ENCODE data around the gene CGB7. TPM values are rescaled to one million over a fixed set of nuclear protein-coding genes. Genes with fewer than 3 reads are reported as not detected.
"Not testable (repeated sequence)": the region's sequence is repeated elsewhere in the genome, so short reads cannot be mapped to it uniquely, and the experiment has no call there.

The CGB7 gene
- total RNA-seq, 1 experiment from 2014 or later = not detected

GRCh38 chr19:49042177-49042576 is 15.4 kb downstream of the CGB7 start:
- no peak for DNase-seq (ENCODE audit: low spot score)

DNA sequence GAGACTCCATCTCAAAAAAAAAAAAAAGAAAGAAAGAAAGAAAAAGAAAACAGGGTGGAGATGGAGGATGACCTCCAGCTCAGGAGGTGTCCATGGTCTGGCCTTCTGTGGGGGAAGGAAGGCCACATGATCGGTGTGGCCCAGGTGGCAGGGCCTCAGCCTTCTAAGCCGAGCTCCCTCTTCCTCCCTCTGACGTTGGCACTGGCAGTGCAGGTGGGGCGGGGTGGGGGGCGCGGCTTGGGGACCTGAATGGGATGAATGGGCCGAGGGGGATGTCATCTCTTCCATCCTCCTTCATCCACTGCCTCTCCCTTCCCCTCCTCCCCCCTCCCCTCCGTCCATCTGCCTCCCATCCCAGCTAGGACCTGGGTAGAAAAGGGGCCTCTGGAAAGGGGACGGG is 17.8 kb downstream of the CGB7 start:
- not testable (repeated sequence) for DNase-seq (ENCODE audit: low spot score)

GRCh38 chr19:49038557-49039276 is 18.8 kb downstream of the CGB7 start:
- peak; percentile 87 for DNase-seq (ENCODE audit: low spot score)

GRCh38 chr19:49038111-49038510 is 19.4 kb downstream of the CGB7 start:
- DNase-seq (ENCODE audit: low spot score) = not testable (repeated sequence)

GRCh38 chr19:49036815-49037214 is 20.7 kb downstream of the CGB7 start, which contains the start of gene CGB1:
TSS of gene CGB1 (minus strand) at chr19:49036895. CDS start at chr19:49036711, 184 bp downstream.
- not testable (repeated sequence) for DNase-seq (ENCODE audit: low spot score)

DNA sequence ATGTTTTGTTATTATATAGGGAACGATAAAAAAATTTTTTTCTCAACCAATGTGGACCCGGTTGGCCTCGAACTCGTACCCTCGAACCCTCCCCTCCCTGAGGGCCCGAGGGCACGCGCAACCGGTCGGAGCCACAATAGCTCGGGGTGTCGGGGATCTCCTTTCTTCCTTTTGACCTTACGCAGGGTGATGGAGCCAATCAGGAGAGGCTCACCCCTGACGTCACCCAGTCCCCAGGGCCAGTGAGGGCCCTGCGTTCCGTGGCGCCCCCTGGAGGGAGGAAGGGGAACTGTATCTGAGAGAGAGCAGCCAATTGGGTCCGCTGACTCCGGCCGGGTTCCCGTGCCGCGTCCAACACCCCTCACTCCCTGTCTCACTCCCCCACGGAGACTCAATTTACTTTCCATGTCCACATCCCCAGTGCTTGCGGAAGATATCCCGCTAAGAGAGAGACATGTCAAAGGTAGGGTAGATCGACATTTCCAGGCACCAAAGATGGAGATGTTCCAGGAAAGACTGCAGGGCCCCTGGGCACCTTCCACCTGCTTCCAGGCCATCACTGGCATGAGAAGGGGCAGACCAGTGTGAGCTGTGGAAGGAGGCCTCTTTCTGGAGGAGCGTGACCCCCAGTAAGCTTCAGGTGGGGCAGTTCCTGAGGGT is 25.8 kb downstream of the CGB7 start, which contains the start of gene CGB2:
CGB2 (plus strand) TSS at position 249 of the 660 bp plus-strand sequence; CDS start at position 455, 206 bp downstream.
- not testable (repeated sequence) for DNase-seq (ENCODE audit: low spot score)

DNA sequence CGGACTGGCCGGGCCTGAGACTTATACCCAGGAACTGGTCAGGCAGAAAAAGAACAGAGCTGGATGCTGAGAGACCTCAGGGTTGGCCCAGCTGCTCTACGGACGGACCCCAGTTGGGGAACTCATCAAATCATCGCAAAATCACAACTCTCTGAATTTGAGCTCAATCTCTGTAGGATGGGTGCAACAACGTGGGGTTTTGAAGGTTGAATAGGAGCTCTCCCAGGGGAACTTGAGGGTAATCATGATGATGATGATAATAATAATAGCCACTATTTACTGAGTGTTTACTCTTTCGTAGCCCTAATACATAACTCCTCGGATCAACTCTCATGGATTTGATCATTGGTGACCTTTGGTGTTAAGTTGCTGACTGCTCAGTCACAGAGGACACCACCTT is 27.2 kb downstream of the CGB7 start:
- not testable (repeated sequence) for DNase-seq (ENCODE audit: low spot score)

- not testable (repeated sequence) for DNase-seq (ENCODE audit: low spot score)
Observed at GRCh38 chr19:49029749-49030148, 27.8 kb downstream of the CGB7 start.

- DNase-seq (ENCODE audit: low spot score) = not testable (repeated sequence)
Observed at GRCh38 chr19:49028686-49029085, 28.9 kb downstream of the CGB7 start.

GRCh38 chr19:49025599-49025998 is 31.9 kb downstream of the CGB7 start:
- not testable (repeated sequence) for DNase-seq (ENCODE audit: low spot score)

- not testable (repeated sequence) for DNase-seq (ENCODE audit: low spot score)
Observed at GRCh38 chr19:49025088-49025487, 32.5 kb downstream of the CGB7 start.

DNA sequence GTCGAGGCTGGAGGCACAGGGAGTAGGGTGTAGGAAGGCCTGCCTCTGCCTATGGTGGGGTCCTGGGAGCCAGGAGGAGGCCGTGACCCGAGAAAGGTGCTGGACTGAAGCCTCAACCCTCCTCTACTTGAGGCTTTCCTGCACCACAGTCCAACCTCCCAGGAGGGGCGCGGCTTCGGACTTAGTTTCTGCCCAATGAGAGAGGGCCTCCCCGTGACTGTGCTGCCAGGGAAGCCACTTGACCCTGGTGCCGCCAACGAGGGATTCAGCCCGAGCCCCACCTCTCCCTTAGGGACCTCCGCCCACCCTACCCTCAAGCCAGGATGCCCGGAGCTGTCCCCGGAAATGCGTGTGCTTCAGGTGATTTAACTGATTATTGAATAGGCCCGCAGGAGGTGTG is 33.3 kb downstream of the CGB7 start, which contains the start of gene CGB3:
CGB3 (minus strand) TSS at position 101 of the 400 bp plus-strand sequence. CDS start 362 bp downstream, outside the sequence.
- DNase-seq (ENCODE audit: low spot score) = not testable (repeated sequence)

DNA sequence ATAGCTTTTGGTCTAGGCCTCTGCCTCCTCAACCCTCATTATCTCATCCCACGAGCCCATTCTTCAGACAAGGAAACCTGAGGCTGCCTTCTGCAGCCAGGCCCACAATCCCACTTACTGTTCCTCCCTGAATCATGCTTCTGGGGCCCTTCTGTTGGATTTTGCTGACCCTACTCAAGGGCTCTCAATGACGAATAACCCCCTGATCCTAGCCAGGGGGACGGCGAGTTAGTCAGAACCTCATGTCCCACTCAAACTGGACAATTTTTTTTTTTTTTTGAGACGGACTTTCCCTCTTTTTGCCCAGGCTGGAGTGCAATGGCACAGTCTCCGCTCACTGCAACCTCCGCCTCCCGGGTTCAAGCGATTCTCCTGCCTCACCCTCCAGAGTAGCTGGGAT is 35.4 kb downstream of the CGB7 start:
- no peak for DNase-seq (ENCODE audit: low spot score)

GRCh38 chr19:49020931-49021895 is 36.3 kb downstream of the CGB7 start:
- peak; percentile 76 for DNase-seq (ENCODE audit: low spot score)

DNA sequence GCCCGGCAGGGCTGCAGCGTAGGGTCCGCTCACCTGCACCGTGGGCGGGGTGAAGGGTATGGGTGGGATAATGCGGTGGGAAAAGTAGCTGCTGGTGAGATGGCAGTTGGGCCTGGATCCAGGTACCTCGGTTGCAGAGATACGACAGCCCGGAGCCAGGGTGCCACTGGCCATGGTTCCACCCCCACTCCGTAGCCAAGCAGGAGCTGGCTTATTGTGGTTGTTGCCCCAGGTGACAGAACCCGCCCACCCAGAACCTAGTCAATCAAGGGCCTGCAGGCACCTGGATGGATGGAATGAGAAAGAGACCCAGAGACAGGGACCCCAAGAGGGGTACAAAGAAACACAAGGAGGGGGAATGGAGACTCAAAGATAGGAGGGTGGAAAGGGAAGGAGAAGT is 37.2 kb downstream of the CGB7 start:
- no peak for DNase-seq (ENCODE audit: low spot score)

- peak; percentile 16 for DNase-seq (ENCODE audit: low spot score)
Observed at GRCh38 chr19:49019242-49019932, 38.2 kb downstream of the CGB7 start.

GRCh38 chr19:49018388-49019241 is 38.9 kb downstream of the CGB7 start:
- not testable (repeated sequence) for DNase-seq (ENCODE audit: low spot score)

DNA sequence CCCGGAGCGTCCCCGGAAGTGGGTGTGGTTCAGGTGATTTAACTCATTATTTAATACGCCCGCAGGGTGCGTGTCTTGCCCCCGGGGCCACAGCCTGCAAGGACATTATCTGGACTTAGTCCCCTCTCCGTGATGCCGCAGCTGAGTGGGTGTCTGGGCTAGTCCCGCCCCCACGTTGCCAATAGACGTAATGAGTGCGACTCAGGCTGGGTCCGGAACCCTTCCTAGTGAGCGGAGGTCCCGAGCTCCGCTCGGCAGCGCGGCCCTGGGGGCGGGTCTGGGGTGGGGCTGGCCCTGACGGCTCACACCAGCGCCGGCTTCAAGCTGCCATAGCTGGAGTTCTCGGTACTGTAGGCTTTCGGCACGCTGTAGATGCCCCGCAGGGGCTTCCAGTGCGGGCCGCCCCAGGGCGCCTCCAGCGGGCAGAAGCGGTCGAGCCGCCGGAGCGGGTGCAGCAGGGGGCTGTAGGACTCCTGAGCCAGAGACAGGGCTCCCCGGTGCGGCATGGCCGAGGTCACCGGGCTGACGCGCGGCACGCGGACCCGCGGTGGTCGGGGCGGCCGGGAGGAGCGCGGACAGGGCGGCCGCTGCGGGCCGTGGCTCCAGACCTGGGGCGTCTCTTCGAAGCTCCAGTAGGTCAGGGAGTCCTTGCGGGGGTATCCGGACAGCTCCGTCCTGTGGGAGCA is 39.7 kb downstream of the CGB7 start:
- peak; percentile 20 for DNase-seq (ENCODE audit: low spot score)

- DNase-seq (ENCODE audit: low spot score) = no peak
Observed at GRCh38 chr19:49017041-49017665, 40.4 kb downstream of the CGB7 start, which contains the start of gene LHB. TSS of gene LHB (minus strand) at chr19:49017091. CDS start at chr19:49017081, 10 bp downstream.

Measured in H4 (cell line).